ENCODE data around the gene CCNC.

The CCNC gene

DNA sequence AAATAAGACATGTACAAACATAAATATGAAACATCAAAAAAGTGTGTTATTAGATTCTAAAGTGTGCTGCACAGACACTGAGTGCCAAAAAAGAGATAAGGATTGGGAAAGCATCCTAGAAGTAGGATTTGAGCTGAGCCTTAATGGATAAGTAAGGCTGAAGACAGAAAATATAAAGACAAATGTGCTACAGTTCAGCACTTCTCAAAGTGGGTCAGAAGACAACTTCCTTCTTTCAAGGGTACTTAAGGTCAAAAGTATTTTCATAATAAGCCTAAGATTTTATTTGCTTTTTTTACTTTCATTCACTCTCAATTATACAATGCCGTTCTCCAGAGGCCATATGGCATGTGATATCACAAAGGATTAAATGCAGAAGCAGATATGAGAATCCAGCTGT, 70.0 kb downstream of the CCNC start:
- no peak for TF ChIP-seq CTCF (conservative IDR thresholded peaks at IDR 0.05)
- no peak overlapping the region for H3K27ac ChIP-seq

GRCh38 chr6:99495466-99495865, 73.0 kb downstream of the CCNC start:
- no peak for TF ChIP-seq CTCF (conservative IDR thresholded peaks at IDR 0.05)
- no peak overlapping the region for H3K27ac ChIP-seq

Data from VCaP (cell line).